Measurements from ENCODE around the gene CARD9. TPM values are rescaled to one million over a fixed set of nuclear protein-coding genes. Genes with fewer than 3 reads are reported as not detected.

CARD9 gene
- polyA plus RNA-seq, 4 donors, result 1.6 to 2.7 (median 2.3) TPM

DNA sequence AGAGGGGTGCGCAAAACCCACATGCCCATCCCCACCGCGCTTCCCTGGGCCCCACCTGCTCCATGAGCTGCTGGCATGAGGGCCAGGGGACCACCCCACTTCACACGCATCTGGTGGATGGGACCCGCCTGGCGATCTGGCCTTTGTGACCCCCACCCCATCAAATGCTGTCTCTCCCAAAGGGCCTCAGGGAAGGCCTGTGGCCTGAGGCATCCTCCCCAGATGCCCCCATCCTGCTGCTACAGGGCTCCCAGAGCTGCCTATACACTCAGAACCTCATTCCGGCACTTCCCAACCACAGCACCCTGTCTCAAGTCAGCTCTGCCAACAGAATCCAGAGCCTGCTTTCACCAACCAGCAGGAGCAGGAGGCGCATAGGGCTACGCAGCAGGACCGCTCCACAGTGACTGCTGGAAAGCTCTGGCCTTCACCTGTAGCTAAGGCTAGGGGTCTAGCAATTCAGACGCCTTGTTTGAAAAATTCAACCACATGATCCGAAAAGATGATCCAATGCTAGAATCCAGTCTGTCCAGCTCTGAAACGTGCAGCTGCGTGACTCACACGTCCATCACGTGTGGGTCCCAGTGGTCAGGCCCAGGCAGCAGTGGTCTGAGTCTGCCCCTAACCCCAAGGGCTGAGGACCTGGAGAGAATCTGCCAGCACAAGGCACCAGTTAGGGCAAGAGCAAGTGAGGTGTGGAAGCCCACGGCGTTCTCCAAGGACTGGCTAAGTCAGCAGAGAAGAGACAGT is 27.9 kb upstream of the CARD9 start:
- DNase-seq (ENCODE audit: low read depth in 4 of 4, low spot score in 3 of 4), result no peak

- peak; percentile 76 to 89 (median 83) for DNase-seq (ENCODE audit: low read depth in 4 of 4, low spot score in 3 of 4)
Measured at GRCh38 chr9:136400038-136400834, 26.8 kb upstream of the CARD9 start, which contains the start of gene SNAPC4. TSS of gene SNAPC4 (minus strand) at chr9:136400170. CDS start at chr9:136398428, 1,742 bp downstream.

DNA sequence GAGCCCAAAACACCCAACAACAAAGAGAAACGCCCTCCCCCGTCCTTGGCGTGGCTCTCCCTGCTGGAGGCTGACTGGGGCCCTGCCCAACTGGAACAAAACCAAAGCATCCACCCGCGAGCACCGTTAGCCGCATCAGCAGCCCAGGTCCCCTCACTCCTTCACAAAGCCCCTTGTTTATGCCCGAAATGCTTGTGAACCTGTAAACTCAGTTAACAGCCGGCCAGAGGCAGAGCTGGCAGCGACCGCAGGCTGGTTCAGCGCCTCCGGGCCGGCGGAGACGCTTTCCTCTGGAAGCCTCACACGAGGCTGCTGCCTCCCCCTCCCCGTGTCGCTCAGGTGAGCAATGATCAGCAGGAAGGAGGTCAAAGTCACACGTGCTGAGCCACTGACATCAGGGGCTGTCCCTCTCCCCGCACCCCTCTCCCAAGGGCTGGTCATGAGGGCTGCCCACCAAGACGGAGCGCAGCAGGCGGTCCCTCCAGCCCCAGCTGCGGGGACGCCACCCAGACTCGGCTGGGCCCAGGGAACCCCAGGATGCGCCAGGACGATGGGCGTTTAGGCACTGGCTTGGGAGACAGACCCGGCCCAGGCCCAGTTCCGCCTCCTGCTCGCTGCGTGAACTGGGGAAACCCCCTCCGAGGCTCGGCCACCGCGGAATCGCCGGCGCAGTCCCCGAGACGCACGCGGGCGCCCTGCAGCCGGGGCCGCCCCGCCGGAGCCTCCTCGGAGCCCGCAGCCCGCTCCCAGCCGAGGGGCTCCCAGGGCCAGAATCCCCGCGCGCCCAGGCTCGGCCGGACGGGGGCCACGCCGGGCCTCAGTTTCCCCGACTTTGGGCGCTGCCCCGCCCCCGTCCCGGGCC is 25.9 kb upstream of the CARD9 start:
- DNase-seq (ENCODE audit: low read depth in 4 of 4, low spot score in 3 of 4), result no peak

DNA sequence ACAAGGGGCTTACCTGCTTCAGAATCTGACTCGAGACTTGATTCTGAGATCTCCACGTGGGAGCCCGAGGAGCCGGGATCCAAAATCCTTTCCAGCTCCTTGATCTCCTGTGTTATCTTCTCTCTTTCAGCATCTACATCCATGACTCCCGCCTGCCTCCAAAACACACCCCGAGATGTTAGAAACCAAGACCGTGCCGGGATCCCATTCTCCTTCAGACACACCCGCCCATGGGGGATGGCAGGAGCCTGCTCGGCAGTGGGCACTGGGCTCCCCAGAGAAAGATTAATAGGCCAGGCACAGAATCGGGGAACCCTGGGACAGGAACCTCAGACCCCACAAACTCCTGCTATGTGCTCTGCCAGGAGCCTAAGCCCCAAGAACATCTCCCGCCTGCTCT is 24.8 kb upstream of the CARD9 start:
- no peak for DNase-seq (ENCODE audit: low read depth in 4 of 4, low spot score in 3 of 4)

DNA sequence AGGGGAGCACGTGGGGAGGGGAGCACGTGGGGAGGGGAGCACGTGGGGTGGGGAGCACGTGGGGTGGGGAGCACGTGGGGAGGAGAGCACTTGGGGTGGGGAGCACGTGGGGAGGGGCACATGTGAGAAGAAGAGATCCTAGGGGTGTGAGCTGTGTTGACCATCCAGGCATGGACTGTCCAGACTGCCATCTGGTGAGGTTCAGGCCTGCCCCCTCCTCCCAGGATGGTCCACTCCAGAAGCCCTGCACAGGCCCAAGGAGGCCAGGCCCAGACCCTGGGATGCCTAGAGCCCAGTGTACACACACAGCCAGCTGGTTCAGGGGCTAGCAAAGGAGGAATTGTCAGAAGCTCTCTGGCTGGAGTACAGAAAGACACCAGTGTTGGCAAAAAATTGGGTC is 24.2 kb upstream of the CARD9 start:
- no peak for DNase-seq (ENCODE audit: low read depth in 4 of 4, low spot score in 3 of 4)

DNA sequence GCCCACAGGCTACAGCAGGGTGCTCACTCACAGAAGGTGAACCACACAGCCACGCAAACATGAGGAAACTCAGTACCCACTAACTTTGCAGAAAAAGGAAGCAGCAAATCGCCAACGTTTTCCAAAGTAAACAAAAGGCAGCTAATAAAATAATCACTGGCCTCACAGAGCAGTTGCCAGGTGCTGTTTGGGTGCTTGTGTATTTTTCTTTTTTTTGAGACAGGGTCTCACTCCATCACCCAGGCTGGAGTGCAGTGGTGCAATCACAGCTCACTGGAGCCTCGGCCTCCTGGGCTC is 22.7 kb upstream of the CARD9 start:
- no peak for DNase-seq (ENCODE audit: low read depth in 4 of 4, low spot score in 3 of 4)

DNA sequence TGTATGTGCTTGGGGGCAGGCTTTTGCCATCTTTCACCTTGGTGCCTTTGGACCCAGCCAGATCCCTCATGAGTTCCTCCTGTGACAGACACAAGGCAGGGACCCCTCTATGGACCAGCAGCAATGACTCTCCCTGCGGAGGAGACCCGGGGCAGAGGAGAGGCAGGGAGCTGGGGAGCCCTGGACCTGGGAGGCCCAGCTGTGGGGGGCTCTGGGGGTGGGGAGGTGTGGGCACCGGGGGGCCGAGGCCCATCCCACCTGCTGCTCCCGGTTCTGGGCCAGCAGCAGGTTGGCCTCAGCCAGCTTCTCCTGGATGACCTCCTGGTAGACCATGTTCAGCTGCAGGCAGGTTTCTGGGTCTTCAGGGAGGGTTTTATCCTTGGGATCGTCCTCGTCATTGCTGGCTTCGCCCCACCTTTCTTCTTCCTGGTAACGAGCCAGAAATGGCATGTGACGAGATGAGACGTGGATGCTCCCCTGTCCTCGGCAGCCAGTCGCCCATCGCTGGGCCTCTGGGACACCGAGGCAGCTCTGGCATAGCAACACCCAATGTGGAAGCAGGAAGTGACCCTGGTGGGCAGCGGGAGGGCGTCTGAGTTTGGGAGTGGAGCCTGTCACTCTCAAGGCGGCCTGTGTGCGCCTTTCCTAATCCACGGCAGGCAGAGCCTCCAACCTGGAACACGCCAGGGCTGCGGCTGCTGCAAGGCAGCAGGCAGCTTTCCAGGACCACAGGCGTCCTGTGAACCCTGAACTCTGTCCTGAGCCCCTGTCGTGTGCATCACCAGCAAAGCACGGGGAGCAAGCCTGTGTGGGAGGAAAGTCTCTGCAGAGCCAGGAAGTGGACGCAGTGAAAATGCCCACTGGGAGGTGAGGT is 22.1 kb upstream of the CARD9 start:
- DNase-seq (ENCODE audit: low read depth in 4 of 4, low spot score in 3 of 4), result no peak

- no peak for DNase-seq (ENCODE audit: low read depth in 4 of 4, low spot score in 3 of 4)
Measured at GRCh38 chr9:136395020-136395340, 21.5 kb upstream of the CARD9 start.

- DNase-seq (ENCODE audit: low read depth in 4 of 4, low spot score in 3 of 4), result no peak
Measured at GRCh38 chr9:136394312-136395019, 21.0 kb upstream of the CARD9 start.

GRCh38 chr9:136393531-136393930 is 20.1 kb upstream of the CARD9 start:
- no peak for DNase-seq (ENCODE audit: low read depth in 4 of 4, low spot score in 3 of 4)

GRCh38 chr9:136392538-136393449 is 19.3 kb upstream of the CARD9 start:
- no peak for DNase-seq (ENCODE audit: low read depth in 4 of 4, low spot score in 3 of 4)

DNA sequence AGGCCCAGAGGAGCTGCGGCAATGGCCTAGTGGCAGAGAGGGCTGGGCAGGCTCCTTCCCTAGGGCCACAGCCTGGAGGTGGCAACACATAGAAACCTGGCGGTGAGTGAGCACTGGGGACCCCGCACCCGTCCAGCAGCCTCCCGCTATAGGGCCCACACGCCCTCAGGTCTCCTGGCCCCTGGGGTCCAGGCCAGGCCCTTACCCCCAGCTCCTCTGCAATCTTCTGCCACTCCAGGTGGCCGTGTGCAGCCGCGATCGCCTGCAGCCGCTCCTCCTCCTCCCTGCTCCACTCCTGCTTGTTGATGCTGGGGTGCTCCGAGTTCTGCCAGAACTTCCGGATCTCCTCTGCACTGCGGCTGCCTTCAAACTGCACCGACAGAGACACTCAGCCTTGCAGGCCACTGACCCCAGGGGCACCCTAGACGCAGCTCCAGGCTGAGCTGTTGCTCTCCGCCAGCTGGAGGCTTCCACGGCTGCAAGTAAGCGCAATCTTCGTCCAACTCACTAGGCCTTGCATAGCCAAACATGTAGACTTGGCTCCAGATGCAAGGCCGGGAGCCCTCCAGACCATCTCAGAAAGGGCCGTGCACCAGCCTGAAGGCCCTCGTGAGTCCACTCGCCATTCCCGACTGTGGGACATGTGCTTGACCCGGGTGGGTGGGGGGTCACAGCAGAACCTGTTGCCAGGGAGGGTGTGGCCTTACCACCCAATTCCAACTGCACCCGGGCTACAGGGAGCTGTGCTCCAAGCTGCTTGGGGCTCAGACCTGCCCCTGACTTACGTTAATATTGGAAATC is 18.5 kb upstream of the CARD9 start:
- no peak for DNase-seq (ENCODE audit: low read depth in 4 of 4, low spot score in 3 of 4)

DNA sequence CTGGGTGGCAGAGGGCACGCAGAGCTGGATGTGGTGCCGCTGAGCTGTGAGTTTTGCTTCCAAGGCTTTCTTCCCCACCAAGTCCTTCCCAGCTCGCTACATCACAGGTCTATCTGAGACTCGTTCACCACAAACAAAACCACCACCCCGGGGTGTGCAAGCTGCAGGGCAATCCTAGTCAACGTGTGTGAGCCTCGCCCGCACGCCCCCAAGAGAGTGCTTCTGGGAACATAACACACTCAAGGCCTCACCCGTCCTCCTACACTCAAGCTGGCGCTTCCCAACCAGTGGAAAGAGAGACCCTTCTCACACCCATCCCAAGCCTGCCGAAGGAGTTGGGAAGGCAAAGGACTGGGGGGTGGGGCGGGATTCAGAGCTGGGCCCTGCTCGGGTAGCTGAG is 15.9 kb upstream of the CARD9 start:
- no peak for DNase-seq (ENCODE audit: low read depth in 4 of 4, low spot score in 3 of 4)

DNA sequence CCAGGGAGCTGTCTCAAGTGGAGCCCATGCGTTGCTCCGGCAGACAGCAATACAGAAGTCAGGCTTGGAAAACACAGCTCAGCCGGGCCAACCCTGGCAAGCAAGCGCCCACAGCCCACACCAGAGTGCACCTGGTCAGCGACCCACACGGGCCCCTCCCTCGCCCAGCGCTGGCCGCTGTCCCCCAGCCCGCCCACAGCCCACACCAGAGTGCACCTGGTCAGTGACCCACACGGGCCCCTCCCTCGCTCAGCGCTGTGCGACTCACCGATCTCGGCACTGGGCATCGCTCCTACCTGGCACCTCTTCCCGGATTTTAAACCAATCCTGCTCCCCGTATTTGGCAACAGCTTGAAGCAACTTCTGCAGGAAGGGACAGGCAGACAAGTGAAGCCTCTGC is 13.7 kb upstream of the CARD9 start:
- no peak for DNase-seq (ENCODE audit: low read depth in 4 of 4, low spot score in 3 of 4)

DNA sequence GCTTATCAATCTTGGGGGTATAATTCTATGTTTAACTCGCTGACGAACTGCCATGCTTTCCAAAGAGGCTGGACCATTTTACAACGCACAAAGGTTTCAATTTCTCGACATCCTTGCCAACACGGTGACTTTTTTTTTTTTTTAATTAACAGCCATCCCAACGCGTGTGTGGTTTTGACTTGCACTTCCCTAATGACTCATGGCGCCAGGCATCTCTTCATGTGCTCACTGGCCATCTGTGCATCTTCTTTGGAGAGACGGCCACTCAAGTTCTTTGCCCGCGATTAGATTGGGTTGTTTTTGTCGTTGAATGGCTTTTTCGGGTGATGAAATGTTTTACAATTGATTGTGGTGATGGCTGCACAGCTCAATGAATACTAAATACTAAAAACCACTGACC is 12.5 kb upstream of the CARD9 start:
- no peak for DNase-seq (ENCODE audit: low read depth in 4 of 4, low spot score in 3 of 4)

GRCh38 chr9:136385015-136385414 is 11.5 kb upstream of the CARD9 start:
- DNase-seq (ENCODE audit: low read depth in 4 of 4, low spot score in 3 of 4), result no peak

- DNase-seq (ENCODE audit: low read depth in 4 of 4, low spot score in 3 of 4), result no peak
Measured at GRCh38 chr9:136383436-136383835, 10.0 kb upstream of the CARD9 start.

DNA sequence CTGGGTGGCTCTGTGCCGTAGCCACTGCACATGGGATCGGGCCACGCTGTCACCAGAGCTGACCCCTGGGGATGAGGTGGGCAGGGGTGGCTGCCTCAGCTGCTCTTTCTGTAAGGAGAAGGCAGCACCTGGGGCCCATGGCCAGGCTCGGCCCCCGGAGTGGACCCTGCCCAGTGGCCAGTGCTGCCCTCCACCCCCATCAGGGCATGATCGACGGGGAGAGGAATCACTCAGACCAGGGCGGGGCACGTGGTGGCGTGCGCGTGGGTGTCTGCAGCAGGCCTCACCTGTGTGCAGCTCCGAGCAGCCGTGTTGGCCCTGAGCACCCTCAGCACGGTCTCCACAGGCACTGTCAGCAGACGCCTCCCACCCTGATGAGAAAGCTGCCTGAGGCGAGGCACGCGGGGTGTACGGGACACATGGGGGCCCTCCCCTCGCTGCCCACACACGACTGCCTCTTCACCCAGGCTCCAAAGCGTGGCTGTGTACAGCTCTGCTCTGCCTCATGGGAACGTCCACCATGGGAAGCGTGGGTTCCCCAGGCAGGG is 8.6 kb upstream of the CARD9 start:
- no peak for DNase-seq (ENCODE audit: low read depth in 4 of 4, low spot score in 3 of 4)

All from right renal pelvis (tissue), 4 donors.